GM23248 (cell line): ENCODE results near the gene FOXI2. TPM values are rescaled to one million over a fixed set of nuclear protein-coding genes. Genes with fewer than 3 reads are reported as not detected.

Experiments used
- DNase-seq: peaks from one replicate; pipeline ENCODE4 v3.0.0-alpha.2; 2015
- H2AFZ ChIP-seq: fragments of 200-600 bp; sonication (generic); 2 replicates; pipeline ENCODE4 v1.6.1; 2016; ENCODE audit warnings: antibody characterized with exemption
- H3F3A ChIP-seq: fragments of 200-600 bp; sonication (generic); 2 replicates; pipeline ENCODE4 v1.6.1; 2016; ENCODE audit warnings: mild to moderate bottlenecking, antibody characterized with exemption, mixed run types; ENCODE audit not compliant: insufficient read depth
- H3K27ac ChIP-seq: fragments of 200-600 bp; sonication (generic); 2 replicates; pipeline ENCODE4 v1.5.1; 2016; ENCODE audit warnings: mild to moderate bottlenecking
- H3K27me3 ChIP-seq: fragments of 200-600 bp; sonication (generic); replicated peaks from 2 replicates; pipeline ENCODE4 v1.6.1; 2016; ENCODE audit warnings: mild to moderate bottlenecking; ENCODE audit not compliant: insufficient read depth
- H3K36me3 ChIP-seq: fragments of 200-600 bp; sonication (generic); 2 replicates; pipeline ENCODE4 v1.6.1; 2016; ENCODE audit warnings: low read depth, mild to moderate bottlenecking
- H3K4me1 ChIP-seq: fragments of 200-600 bp; sonication (generic); 2 replicates; pipeline ENCODE4 v1.6.1; 2016; ENCODE audit warnings: mild to moderate bottlenecking; ENCODE audit not compliant: insufficient read depth
- H3K4me2 ChIP-seq: fragments of 200-600 bp; sonication (generic); one replicate; pipeline ENCODE4 v1.6.1; 2016; ENCODE audit warnings: mild to moderate bottlenecking; ENCODE audit not compliant: unreplicated experiment
- H3K4me3 ChIP-seq: fragments of 200-600 bp; sonication (generic); 2 replicates; pipeline ENCODE4 v1.5.1; 2016; ENCODE audit warnings: mild to moderate bottlenecking
- H3K79me2 ChIP-seq: fragments of 200-600 bp; sonication (generic); 2 replicates; pipeline ENCODE4 v1.6.1; 2016; ENCODE audit warnings: mild to moderate bottlenecking; ENCODE audit not compliant: insufficient read depth
- H3K9ac ChIP-seq: fragments of 200-600 bp; sonication (generic); 2 replicates; pipeline ENCODE4 v1.6.1; 2016; ENCODE audit warnings: mild to moderate bottlenecking
- H3K9me2 ChIP-seq: fragments of 200-600 bp; sonication (generic); 2 replicates; pipeline ENCODE4 v1.6.1; 2016; ENCODE audit warnings: mixed run types, mild to moderate bottlenecking, moderate library complexity; ENCODE audit not compliant: insufficient read depth
- H3K9me3 ChIP-seq: fragments of 200-600 bp; sonication (generic); one replicate; pipeline ENCODE4 v1.6.1; 2017; ENCODE audit warnings: low read depth
- H4K20me1 ChIP-seq: fragments of 200-600 bp; sonication (generic); 2 replicates; pipeline ENCODE4 v1.6.0; 2016; ENCODE audit not compliant: insufficient read depth
- EZH2 ChIP-seq: fragments of 200-600 bp; sonication (generic); IDR thresholded peaks from 2 replicates; pipeline ENCODE4 v1.6.1; 2018; ENCODE audit warnings: antibody characterized with exemption, mild to moderate bottlenecking; ENCODE audit not compliant: insufficient read depth, poor library complexity, severe bottlenecking
- EZH2phosphoT487 ChIP-seq: fragments of 200-600 bp; sonication (generic); IDR thresholded peaks from 2 replicates; pipeline ENCODE4 v1.6.1; 2018; ENCODE audit warnings: antibody characterized with exemption, moderate library complexity, mild to moderate bottlenecking, low read depth; ENCODE audit not compliant: insufficient read depth
- WGBS, 2 experiments: methylation state at CpG; one replicate each; pipeline ENCODE4 v1.1.6; 2015 to 2017; ENCODE audit warnings: low lambda C conversion rate in 2 of 2, low coverage in 1 of 2; ENCODE audit errors: missing lambda C conversion rate in 2 of 2; 5-methylcytosine and 5-hydroxymethylcytosine counted together
- in situ Hi-C: fragments of 300-500 bp; cut with MboI; formaldehyde crosslinking; loops from 2 replicates; pipeline ENCODE4 v1.15.0; 2020
- polyA plus RNA-seq: library from polyadenylated mRNA; unstranded; fragments of >200 nt; fragmentation: Nextera tagmentation; extraction: Ambion mirVana; gene quantifications from 2 replicates; pipeline ENCODE4 v1.2.1, GENCODE V29; 2016
- total RNA-seq: library from RNA; depleted of rRNA; stranded (reverse); fragments of >200 nt; shearing (Covaris generic); gene quantifications from 2 replicates; pipeline ENCODE4 v1.2.3, GENCODE V29; 2014

FOXI2 gene
- total and polyA plus RNA-seq, 2 experiments from 2014 or later = not detected

DNA sequence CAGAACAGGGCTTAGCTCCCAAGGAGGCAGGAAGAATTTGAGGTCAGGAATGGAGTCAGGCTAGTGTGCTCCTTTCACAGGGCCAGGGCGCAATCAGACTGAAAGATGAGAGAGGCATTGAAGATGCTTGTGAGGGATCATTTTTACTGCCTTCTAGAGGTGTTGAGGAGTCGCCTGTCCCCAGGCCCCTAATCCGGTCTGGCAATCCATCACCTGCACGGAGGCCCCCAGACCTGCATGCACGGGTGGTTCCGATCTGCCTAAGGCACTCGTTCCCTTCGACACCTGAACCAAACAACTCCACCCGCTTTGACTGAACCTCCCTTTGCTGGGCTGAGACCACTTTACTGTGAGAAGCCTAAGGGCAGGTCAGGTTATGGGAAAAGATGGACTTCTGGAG, 8.0 kb downstream of the FOXI2 start:
- Histone ChIP-seq H3K79me2 (no peaks in the 10 kb centered on the region), H3K9ac (no peak overlapping the region), H3K36me3 (no peaks in the 10 kb centered on the region), H3K9me2 (no peaks in the 10 kb centered on the region), H4K20me1 (no peaks in the 10 kb centered on the region), H3F3A (no peaks in the 10 kb centered on the region), H3K27me3 (no peaks in the 10 kb centered on the region), H2AFZ (no peak overlapping the region), H3K4me1 (no peaks in the 10 kb centered on the region), H3K4me2 (no peak overlapping the region), H3K9me3 (no peaks in the 10 kb centered on the region), H3K4me3 (no peak overlapping the region), H3K27ac (no peak overlapping the region)
- DNase-seq = no peak
- in situ Hi-C loops = no loop called here
- TF ChIP-seq EZH2phosphoT487 (no peak), EZH2 (no peak)
- 12 to 14% methylated on average over 9 of the region's 9 CpGs for WGBS, 2 experiments

DNA sequence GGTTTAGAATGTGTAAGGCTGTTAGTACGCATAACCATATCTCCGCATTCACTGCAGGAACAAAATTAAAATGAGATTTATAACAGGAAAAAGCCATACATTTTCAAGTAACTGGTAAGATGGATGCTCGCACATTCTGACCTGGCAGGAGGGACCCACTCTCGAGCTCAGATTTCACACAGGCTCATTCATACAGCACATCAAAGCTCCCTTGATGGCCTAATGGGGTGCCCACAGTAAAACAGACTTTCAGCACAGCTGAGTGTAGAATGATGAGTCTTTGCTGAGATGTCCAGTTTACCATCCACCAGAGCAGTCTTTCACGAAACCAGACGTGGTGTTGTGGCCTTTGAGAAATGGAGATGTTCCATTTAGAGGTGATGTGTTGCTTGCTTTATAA, 8.9 kb downstream of the FOXI2 start:
- Histone ChIP-seq H4K20me1 (no peaks in the 10 kb centered on the region), H3K27ac (no peak overlapping the region), H3K36me3 (no peaks in the 10 kb centered on the region), H3K79me2 (no peaks in the 10 kb centered on the region), H2AFZ (no peak overlapping the region), H3K9me3 (no peaks in the 10 kb centered on the region), H3K4me2 (no peak overlapping the region), H3F3A (no peaks in the 10 kb centered on the region), H3K4me1 (no peaks in the 10 kb centered on the region), H3K9ac (no peak overlapping the region), H3K4me3 (no peak overlapping the region), H3K9me2 (no peaks in the 10 kb centered on the region), H3K27me3 (no peaks in the 10 kb centered on the region)
- 23 to 27% methylated on average over 6 of the region's 6 CpGs for WGBS, 2 experiments
- in situ Hi-C loops = no loop called here
- TF ChIP-seq EZH2 (no peak), EZH2phosphoT487 (no peak)
- no peak for DNase-seq

DNA sequence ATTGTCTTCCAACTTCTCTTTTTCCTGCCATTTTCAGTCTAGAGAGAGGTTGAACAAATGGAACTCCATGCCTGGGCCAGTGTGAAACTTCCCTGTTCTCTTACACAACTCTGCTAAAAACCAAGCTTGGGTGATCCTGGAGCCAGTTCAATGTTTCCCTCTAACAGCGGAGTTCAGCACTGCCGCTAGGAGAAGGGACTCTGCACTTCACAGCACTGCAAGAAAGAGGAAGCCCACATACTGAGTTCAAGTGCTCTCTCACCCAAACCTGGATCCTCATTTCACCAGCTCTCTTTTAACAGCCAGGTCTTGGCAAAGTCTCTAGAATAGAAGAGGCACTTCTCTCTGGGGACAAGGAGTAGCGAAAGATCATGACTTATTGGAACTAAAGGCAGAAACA, 18.8 kb downstream of the FOXI2 start:
- H3K4me3 ChIP-seq = no peak overlapping the region
- TF ChIP-seq EZH2 = no peak
- no peak for TF ChIP-seq EZH2phosphoT487
- no peaks in the 10 kb centered on the region for H3K36me3 ChIP-seq
- H3K4me1 ChIP-seq = no peaks in the 10 kb centered on the region
- no peaks in the 10 kb centered on the region for H3F3A ChIP-seq
- no peaks in the 10 kb centered on the region for H4K20me1 ChIP-seq
- WGBS, 2 experiments = 22 to 31% methylated on average over 3 of the region's 3 CpGs
- no peaks in the 10 kb centered on the region for H3K9me3 ChIP-seq
- no peak for DNase-seq
- in situ Hi-C loops = no loop called here
- H3K27ac ChIP-seq = no peak overlapping the region
- H3K4me2 ChIP-seq = no peak overlapping the region
- no peaks in the 10 kb centered on the region for H3K9me2 ChIP-seq
- no peak overlapping the region for H3K9ac ChIP-seq
- H2AFZ ChIP-seq = no peak overlapping the region
- no peaks in the 10 kb centered on the region for H3K79me2 ChIP-seq
- H3K27me3 ChIP-seq = no peaks in the 10 kb centered on the region

DNA sequence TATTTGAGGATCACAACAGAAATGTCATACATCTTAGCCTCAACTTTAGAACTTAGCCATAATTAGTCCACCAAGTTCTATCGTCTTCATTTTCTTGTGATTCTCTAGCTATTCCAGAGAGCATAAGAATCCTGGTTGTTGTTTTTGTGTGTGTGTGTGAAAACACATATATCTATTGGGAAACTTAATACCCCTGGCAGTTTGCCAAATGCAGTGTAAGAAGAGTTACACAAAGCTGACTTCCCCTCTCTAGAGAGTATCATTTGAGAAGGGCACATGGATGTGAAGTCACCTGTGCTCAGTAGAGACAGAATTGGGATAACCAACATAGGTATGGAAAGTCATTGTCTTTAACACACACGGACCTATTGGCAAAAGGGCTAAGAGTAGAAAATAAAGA, 19.3 kb downstream of the FOXI2 start:
- H3K9me3 ChIP-seq = no peaks in the 10 kb centered on the region
- no peak overlapping the region for H3K9ac ChIP-seq
- TF ChIP-seq EZH2phosphoT487 (no peak), EZH2 (no peak)
- no peaks in the 10 kb centered on the region for H3K27me3 ChIP-seq
- H3F3A ChIP-seq = no peaks in the 10 kb centered on the region
- no peak overlapping the region for H3K4me2 ChIP-seq
- H3K4me1 ChIP-seq = no peaks in the 10 kb centered on the region
- no peaks in the 10 kb centered on the region for H3K9me2 ChIP-seq
- no peaks in the 10 kb centered on the region for H3K79me2 ChIP-seq
- no peaks in the 10 kb centered on the region for H4K20me1 ChIP-seq
- no peak for DNase-seq
- H2AFZ ChIP-seq = no peak overlapping the region
- no peaks in the 10 kb centered on the region for H3K36me3 ChIP-seq
- WGBS, 2 experiments = 24 to 28% methylated on average over 2 of the region's 2 CpGs
- in situ Hi-C loops = no loop called here
- no peak overlapping the region for H3K4me3 ChIP-seq
- no peak overlapping the region for H3K27ac ChIP-seq

DNA sequence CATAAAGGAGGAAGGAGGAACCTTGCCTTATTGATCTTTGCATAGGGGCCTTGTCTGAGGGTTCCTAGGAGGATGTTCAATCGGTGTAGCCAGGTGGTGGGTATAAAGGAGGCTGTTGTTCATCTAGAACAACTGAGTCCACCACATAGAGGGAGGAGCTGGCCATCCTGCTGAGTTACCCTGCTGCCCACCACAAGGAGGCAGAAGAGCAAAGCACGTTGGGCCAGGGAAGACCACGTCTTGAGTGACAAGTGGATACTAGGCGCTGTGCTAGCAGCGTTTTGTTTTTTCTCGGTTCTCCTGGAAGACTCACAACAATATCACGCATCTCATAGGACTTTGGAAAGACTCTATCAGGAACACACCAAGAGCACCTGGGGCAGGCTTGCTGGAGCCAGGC, 20.0 kb downstream of the FOXI2 start:
- 44 to 49% methylated on average over 7 of the region's 7 CpGs for WGBS, 2 experiments
- H3K9ac ChIP-seq = no peak overlapping the region
- TF ChIP-seq EZH2 = no peak
- TF ChIP-seq EZH2phosphoT487 = no peak
- no peaks in the 10 kb centered on the region for H3K36me3 ChIP-seq
- no peaks in the 10 kb centered on the region for H4K20me1 ChIP-seq
- H3K9me3 ChIP-seq = no peaks in the 10 kb centered on the region
- H3K4me3 ChIP-seq = no peak overlapping the region
- H3K27me3 ChIP-seq = no peaks in the 10 kb centered on the region
- DNase-seq = no peak
- no peak overlapping the region for H3K27ac ChIP-seq
- no peak overlapping the region for H3K4me2 ChIP-seq
- H3F3A ChIP-seq = no peaks in the 10 kb centered on the region
- in situ Hi-C loops = no loop called here
- no peak overlapping the region for H2AFZ ChIP-seq
- H3K4me1 ChIP-seq = no peaks in the 10 kb centered on the region
- H3K9me2 ChIP-seq = no peaks in the 10 kb centered on the region
- H3K79me2 ChIP-seq = no peaks in the 10 kb centered on the region
